IPS-NIHi7 (cell line): ENCODE results near the gene ACTG1.
"Not testable (repeated sequence)": the region's sequence is repeated elsewhere in the genome, so short reads cannot be mapped to it uniquely, and the experiment has no call there.

Experiments used
- DNase-seq: peaks from one replicate; pipeline ENCODE4 v3.0.0; 2012; ENCODE audit warnings: mixed read lengths; ENCODE audit errors: extremely low spot score

ACTG1 gene

DNA sequence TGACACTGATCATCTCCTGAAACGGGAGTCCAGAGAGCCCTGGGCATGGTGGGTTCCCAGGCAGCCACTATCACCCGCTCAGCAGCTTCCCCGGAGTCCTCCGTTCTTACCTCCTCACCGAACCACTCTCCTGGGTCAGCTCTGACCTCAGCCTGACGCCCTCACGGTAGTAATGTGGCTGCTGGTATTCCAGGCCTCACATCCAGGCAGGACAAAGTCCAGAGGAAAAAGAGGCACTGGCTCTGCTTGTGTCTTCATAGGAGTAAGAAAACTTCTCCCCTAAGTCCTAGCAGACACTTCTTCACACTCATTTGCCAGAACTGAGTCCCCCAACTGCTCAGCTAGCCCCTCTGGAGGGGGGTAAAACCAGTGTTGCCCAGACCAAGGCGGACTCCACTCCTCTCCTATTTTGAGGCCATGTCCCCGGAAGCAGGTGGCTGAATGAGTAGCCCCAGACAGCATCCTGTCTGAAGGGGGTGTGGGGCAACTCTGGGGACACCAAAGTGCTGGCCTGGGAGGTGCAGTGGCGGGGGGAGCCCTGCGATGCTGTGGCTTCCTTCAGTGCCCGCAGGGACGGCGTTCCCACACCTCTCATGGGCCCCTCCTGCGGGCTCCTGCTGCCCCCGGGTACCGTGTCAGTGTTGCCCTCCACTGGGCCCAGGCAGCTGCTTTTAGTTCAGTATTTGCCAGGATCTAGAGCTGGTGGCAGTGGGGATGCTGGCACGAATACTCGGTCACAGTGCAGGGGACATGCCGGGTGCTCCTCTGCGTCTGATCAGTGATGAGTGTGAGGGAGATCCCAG, 20.9 kb upstream of the ACTG1 start:
- DNase-seq: no peak

DNA sequence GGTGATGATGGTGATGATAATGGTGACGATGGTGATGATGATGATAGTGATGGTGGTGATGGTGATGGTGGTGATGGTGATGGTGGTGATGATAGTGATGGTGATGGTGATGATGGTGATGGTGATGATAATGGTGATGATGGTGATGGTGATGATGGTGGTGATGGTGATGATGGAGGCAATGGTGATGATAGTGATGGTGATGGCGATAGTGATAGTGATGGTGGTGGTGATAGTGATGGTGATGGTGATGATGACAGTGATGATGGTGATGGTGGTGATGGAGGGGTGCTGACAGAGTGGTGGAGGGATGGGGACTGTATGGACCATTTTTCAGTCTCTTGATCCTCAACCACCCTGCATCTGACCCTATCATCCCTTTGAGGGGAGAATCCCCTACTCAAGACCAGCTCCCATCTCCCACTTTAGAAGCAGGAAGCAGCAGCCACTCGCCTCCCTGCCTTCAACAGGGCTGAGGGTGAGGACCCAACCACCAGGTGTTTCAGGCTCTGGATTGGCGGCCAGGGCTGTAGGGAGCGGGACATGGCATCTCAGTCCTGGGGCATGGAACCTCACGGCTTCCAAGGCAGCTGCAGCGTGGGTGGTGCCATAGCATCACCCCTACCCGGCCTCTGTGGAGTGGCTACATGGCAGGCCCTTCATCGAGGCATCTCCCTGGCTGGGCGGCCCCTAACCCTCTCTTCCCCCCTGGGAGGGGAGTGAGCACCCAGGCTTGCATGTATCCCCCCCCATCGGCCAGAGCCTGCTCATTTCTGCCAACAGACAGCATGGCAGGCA, 20.1 kb upstream of the ACTG1 start:
- DNase-seq: no peak

DNA sequence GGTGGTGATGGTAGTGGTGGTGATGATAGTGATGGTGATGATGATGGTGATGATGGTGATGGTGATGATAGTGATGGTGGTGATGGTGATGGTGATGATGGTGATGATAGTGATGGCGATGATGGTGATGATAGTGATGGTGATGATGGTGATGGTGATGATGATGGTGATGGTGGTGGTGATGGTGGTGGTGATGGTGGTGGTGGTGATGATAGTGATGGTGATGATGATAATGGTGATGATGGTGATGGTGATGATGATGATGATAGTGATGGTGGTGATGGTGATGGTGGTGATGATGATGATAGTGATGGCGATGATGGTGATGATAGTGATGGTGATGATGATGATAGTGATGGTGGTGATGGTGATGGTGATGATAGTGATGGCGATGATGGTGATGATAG, 19.4 kb upstream of the ACTG1 start:
- not testable (repeated sequence) for DNase-seq

DNA sequence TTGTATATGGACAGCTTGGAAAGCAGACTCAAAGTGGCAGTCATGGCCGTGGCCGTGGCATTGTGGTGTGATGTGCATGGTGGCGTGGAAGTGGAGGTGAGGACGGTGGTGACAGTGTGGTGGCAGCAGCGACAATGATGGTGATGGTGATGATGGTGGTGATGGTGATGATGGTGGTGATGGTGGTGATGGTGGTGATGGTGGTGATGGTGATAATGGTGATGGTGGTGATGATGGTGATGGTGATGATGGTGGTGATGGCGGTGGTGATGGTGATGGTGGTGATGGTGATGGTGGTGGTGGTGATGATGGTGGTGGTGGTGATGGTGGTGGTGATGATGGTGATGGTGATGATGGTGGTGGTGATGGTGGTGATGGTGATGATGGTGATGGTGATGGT, 18.4 kb upstream of the ACTG1 start:
- not testable (repeated sequence) for DNase-seq

DNA sequence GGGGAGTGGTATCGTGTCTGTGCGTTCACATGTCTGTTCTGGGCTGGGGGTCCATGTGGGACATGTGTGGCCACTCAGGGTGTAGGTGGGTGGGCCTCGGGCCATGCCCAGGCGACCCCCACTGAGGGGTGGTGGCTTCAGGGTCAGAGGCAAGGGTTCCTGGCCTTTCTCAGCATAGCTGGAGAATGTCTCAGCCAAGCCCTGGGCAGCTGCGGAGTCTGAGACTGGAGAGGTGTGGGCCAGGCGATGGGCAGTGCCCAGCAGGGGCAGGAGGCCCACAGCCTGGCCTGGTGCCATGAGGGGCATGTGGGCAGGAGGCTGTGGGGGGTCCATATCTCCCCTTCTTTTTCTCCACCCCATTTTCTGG, 16.8 kb upstream of the ACTG1 start:
- DNase-seq: no peak

DNA sequence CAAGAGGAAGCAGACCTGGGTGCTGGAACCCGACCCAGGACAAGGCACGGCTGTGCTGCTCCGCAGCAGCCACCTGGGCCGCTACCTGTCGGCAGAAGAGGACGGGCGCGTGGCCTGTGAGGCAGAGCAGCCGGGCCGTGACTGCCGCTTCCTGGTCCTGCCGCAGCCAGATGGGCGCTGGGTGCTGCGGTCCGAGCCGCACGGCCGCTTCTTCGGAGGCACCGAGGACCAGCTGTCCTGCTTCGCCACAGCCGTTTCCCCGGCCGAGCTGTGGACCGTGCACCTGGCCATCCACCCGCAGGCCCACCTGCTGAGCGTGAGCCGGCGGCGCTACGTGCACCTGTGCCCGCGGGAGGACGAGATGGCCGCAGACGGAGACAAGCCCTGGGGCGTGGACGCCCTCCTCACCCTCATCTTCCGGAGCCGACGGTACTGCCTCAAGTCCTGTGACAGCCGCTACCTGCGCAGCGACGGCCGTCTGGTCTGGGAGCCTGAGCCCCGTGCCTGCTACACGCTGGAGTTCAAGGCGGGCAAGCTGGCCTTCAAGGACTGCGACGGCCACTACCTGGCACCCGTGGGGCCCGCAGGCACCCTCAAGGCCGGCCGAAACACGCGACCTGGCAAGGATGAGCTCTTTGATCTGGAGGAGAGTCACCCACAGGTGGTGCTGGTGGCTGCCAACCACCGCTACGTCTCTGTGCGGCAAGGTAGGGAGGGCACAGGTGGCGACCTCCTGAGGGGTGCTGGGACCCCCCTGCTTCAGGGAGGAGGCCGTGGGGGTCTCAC, 16.2 kb upstream of the ACTG1 start:
- no peak for DNase-seq

DNA sequence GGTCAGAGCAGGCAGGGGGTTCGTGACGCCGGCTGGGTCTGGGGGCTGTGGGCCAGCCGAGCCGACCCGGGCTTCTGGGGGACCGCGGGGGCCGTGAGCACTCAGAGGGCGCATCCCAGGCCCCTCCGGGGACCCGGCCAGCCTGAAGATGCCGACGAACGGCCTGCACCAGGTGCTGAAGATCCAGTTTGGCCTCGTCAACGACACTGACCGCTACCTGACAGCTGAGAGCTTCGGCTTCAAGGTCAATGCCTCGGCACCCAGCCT, 15.7 kb upstream of the ACTG1 start:
- DNase-seq: no peak

DNA sequence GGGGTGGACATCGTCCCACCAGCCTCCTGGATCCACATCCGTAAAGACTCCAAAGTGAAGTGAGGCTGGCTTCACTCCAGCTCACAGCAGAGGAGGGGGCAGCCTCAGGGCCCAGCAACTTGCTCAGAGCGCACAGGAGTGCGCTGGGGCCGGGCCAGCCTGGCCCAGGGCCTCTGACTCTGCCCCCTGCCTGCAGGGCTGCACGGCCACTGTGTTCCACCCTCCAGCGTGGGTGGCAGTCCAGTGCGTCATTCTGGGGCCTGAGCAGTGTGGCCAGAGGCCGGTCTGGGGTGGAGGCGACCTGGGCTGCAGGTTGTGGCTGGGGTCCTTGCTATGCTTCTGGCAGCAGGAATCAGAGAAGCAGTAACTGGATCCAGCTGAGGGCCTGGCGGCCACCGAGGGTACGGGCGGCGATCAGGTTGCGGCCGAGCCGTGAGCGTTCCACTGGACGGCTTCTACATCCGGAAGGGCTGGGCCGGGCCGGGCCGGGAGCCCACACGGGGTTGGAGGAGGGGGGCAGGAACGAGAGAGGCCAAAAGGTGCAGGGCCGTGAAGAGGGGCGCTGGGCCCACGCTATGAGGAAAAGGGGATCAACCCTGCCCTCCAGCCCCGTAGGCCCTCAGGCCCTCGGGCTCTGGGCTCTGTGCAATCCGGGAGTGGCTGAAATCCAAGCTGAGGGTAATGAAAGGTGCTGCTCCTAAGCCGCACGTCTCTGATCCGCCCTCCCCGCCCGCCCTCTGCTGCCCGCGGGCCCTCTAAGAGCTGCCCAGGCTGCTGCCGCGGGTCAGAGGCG, 15.2 kb upstream of the ACTG1 start, which contains the start of gene FSCN2:
Gene FSCN2 (plus strand): TSS at position 787 of the 793 bp plus-strand sequence. CDS start 155 bp downstream, outside the sequence.
- no peak for DNase-seq

DNA sequence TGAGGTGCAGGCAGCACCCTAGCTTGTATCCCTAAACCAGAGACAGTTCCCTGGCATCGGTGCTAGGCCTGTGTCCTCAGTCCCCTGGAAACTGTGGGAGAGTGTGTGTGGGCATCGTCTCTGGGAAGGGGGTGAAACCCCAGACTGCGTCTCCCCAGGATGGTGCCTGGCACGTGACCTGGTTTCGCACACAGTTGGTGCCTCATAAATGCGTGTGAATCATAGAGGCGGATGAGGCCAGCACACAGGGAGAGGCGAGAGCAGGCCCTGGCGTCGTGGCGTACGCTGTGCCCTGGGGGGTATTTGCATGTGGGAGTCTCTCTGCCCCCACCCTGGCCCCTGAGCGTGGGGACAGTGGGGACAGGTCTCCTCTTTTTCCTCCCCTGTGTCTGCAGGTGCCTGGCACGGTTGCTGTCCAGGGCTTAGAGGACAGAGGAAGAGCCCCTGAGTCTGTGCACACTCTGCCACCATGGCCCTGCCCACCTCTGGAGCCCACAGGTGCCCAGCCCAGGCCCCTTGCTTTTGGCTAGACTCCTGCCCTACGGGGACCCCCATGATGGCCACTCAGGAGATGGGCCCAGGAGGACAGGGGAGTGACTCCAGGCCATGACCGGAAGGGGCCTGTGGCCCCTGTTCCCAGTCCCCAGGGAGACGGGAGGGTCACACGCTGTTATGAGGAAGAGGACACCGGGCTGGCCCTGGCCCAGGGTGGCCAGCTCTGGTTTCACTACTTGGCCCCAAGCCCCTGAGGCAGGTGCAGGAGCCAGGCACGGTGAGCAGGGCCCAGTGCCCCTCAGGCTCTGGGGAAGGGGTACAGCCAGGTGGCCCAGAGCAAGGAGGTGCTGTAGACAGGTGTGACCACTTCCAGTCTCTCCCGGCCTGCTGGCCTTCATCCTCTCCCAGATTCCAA, 14.3 kb upstream of the ACTG1 start:
- no peak for DNase-seq

DNA sequence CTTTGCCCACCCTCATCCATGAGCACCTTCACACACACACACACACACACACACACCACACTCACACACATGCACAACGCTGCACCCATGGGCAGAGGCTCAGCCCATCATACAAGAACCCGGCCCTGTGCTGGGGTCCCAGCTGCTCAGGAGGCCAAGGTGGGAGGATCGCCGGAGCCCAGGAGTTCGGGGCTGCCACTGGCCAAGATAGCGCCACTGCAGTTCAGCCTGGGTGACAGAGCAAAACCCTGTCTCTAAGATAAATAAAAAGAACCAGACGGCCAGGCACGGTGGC, 12.2 kb upstream of the ACTG1 start:
- DNase-seq: no peak

DNA sequence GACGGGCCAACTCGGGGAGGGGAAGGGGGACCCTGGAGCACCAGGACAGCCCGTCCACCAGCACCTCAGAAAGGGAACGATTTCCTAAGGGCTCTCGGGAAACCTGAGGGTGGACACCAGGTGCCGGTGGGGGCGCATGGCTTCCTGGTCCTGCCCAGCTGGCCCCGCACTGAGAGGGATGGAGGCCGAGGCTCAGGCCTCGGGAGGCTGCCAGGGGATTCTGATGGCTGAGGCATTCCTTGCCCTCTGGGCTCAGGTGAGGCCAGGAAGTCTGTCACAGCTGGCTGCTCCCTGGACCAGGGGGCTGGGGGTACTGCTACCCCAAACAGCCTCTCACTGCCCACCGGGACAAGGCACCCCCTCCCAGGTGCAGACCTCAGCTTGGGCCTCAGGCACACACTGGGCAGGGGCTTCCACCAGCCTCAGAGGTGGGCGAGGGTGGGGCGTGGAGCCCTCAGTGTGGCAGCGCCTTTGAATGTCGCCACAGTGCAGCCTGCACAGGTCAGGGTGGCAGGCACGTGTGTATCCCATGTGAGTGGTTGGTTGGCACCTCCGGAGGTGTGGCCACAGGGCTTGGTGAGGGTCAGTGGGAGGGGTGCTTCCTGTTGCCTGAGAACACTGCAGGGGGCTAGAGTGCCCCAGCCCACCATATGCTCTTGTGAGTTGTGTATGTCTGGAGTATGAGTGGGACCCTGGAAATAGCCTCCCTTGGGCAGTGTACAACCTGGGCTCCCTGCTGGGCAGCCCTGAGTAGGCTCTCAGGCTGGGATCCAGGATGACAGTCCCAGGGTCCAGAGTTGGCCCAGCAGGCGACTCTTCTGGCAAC, 11.7 kb upstream of the ACTG1 start:
- no peak for DNase-seq

DNA sequence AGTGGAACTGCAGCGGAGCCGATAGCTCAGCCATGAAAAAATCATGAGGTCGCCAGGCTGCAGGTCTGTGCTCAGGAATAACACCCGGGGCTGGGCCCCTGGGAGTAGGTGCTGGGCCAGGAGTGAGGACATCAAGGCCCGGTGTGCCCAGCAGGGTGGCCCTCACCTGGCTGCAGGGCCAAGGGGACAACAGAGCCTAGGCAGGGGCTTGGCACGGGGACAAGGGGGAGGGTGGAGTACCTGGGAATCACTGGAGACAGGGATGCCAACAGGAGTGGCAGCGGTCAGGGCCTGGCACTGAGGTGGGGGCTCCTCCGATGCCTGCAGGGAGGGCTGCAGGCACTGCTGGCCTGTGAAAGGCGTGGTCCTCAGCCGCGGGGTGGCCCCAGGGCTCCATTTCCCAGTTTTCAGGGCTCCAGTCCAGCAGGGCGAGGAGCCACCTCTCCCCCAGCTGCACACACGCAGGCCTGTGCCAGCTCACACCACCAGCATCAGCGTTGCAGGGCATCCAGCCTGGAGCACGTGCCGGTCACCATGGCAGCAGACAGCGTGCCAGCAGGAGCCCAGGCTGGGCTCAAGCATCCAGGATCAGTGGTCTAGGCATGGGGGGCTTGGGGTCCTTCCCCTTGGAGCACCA, 10.9 kb upstream of the ACTG1 start:
- no peak for DNase-seq

DNA sequence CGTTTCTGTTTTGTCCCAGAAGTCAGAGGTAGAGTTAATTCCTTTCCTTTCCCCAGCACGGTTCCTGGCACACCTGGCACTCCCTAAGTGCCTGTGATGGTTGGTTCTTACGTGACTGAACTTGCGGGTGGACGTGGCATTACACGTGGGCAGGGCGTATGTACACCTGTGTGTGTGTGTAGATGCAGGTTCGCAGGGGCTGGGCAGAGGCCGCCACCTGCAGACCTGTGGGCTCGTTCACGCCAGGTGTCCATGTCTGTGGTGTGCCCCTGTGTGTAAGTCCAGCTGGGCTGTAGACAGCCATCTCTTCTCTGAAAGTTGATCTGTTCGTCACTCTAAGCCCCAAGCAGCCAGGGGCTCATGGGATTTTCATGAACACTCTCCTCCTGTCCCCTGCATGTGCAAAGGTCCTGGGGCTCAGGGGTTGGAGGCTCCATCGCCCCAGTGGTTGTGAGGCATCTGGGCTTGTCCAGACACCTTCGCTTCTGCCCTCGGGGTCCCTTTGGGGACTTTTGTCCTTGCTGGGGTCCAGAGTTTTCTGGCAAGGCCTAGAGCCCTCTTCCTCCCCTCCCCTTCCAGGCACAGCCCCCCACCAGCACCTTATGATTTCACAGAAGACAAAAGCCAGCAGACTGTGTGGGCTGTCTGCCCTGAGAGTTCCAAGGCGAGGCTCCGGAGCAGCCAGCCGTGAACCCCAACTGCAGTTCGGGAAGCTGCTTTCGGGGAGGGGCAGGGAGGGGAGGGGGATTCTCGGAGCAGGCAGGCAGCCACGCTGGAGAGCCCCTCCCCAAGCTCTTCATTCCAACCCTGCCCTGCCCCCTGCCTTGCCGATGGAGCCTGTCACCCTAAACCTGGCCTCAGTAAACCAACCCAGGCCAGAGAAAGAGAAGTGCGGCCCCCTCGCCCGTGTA, 10.1 kb upstream of the ACTG1 start:
- peak; percentile 81 for DNase-seq

DNA sequence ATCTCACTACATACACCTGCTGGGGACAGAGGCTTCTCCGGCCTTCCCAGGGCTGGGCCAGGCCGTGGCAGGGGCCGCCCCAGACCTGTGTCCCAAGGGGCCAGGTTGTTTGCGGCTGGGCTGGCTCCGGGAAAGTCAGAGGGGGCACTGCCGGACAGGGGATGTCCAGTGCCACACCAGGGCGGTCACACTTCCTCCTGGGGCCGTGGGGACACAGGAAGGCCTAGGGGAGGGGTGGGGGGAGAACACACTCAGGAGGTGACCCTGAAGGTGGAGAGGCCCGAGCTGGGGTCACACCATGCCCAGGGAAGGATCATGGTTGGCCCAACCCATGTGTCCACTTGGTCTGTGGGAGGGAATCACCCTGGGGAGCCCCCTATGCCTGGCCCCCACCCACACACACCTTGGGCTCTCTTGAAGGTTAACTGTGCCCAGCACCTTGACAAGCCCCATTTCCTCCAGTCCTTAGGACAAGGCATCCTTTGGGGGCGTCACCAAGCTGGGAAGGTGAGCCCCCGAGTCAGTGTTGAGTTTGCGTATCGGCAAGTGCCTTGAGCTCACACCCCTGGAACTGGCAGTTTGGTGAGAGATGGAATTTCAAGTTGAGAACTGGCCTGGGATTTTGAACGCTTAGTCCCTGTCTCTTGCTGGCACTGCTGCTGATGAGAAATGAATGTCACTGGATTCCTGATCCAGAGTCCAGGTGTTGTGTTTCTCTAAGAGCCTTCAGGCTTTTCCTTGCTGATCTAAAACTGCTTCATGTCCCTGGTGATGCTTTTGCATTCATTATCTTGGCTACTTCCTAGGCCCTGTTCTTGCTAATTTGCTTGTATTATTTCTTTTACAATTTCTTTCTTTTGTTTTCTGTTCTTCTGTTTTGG, 7.7 kb upstream of the ACTG1 start:
- no peak for DNase-seq

DNA sequence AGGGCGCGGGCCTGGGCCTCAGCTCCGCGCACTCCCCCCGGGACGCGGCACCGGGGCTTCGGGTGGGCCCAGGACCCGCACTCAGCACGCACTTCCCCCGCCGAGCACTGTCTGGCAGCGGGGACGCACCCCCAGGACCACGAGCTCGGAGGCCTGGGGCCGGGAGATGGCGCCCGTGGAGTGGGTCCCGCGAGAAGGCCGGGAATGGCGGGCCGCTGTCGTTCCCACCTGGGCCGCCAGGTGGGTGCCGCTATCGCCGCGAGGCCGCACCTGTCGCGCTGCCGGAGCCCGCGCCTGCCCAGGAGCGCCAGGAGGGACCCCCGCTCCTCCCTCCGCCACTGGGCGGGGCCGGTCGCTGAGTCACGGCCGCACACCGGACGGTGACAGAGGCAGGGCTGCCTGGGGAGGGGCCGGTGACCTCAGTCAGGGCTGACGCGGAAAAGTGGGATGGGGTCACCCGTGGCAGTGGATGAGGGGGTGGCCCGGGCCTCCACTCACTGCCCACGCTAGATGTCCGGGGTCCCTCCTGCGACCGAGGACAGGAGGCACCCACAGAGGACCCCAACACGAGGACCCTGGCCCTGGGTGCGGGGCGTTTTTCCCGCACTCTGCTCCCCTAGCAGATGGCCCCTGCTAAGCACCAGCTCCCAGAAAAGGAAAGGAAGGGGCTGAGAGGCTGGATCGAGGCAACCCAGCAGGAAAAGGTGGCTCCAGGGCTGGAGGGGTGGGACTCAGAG, 6.9 kb upstream of the ACTG1 start:
- peak; percentile 74 for DNase-seq

DNA sequence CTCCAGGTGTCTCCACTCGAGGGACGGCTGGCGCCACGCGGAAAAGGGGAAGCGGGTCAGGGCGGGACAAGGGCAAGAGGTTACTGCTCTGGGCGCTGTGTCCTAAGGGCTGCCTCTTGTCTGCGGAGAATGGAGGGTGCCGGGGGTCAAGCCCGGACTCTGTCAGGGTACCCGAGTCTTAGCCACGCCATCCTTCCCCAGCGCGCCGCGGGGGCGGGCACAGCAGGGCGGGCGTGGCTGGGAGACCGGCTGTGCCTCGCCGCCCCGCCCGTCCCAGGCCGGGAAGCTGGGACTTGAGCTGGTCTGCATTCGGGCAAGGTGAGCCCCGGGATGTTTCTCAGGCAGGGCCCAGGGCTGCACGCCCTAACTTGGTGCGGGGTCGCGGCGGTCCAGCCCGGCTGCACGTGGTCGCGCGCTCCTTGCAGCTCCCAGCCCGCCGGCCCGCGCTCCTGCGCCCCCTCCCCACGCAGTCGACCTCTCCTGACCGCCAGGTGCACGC, 6.2 kb upstream of the ACTG1 start:
- DNase-seq: peak; percentile 49
